Measurements from ENCODE around the gene IPO4. TPM values are rescaled to one million over a fixed set of nuclear protein-coding genes. Genes with fewer than 3 reads are reported as not detected.
"Not testable (repeated sequence)": the region's sequence is repeated elsewhere in the genome, so short reads cannot be mapped to it uniquely, and the experiment has no call there.

IPO4 gene
- total and polyA plus RNA-seq, 3 experiments from 2014 or later: 20.9 to 172 (median 164) TPM

- no peak overlapping the region for H3K27ac ChIP-seq (ENCODE audit: low read depth, low read length)
- POLR2A ChIA-PET: no interaction called here
- H3K4me3 ChIP-seq (ENCODE audit: low read length): no peak overlapping the region
- H3K36me3 ChIP-seq (ENCODE audit: insufficient read depth, low read length): no peaks in the 10 kb centered on the region
- H3K4me1 ChIP-seq (ENCODE audit: insufficient read depth, low read length): no peaks in the 10 kb centered on the region
- H3K9me3 ChIP-seq (ENCODE audit: low read length): no peaks in the 10 kb centered on the region
- H3K9me3 Mint-ChIP-seq: no peaks in the 10 kb centered on the region
- no peaks in the 10 kb centered on the region for H3K27me3 ChIP-seq (ENCODE audit: insufficient read depth, low read length, poor library complexity, severe bottlenecking)
- peaks cover 0 to 32% (median under 1%) of the 10 kb centered on the region in 3 donors for H3K36me3 Mint-ChIP-seq
- CTCF ChIA-PET: interaction anchor here (0.7 to 2.2 kb wide), 3 partner anchors 10 to 108 kb away, joined by 3 to 10 read pairs (median 3); partner anchors contain the start of gene TINF2
- DNase-seq: no peak
- H3K4me3 Mint-ChIP-seq: no peak overlapping the region
- H3K4me1 Mint-ChIP-seq: peaks cover 18 to 32% (median 23%) of the 10 kb centered on the region in 3 donors
- peak overlapping the region in 5 of 8 donors; percentile 4 to 31 (median 23) for H3K27ac Mint-ChIP-seq
- no peaks in the 10 kb centered on the region for H3K27me3 Mint-ChIP-seq
These were observed 36.0 kb upstream of the IPO4 start for GRCh38 chr14:24224618-24225071.

GRCh38 chr14:24222987-24223386 lies 34.4 kb upstream of the IPO4 start:
- H3K36me3 ChIP-seq (ENCODE audit: insufficient read depth, low read length); H3K9me3 ChIP-seq (ENCODE audit: low read length); H3K27ac Mint-ChIP-seq; H3K4me1 ChIP-seq (ENCODE audit: insufficient read depth, low read length); H3K4me3 ChIP-seq (ENCODE audit: low read length); H3K9me3 Mint-ChIP-seq; H3K27me3 Mint-ChIP-seq; H3K4me3 Mint-ChIP-seq; POLR2A ChIA-PET; H3K27ac ChIP-seq (ENCODE audit: low read depth, low read length); DNase-seq; H3K27me3 ChIP-seq (ENCODE audit: insufficient read depth, low read length, poor library complexity, severe bottlenecking): not testable (repeated sequence)
- Mint-ChIP-seq H3K36me3 (peaks cover 0 to 29% (median 5%) of the 10 kb centered on the region in 3 donors), H3K4me1 (peaks cover 18 to 30% (median 22%) of the 10 kb centered on the region in 3 donors)
- CTCF ChIA-PET: interaction anchor here (0.9 to 3.9 kb wide), 2 partner anchors 20 to 77 kb away, joined by 3 to 22 read pairs; partner anchors contain the start of genes NOP9 and TINF2

- Mint-ChIP-seq H3K36me3 (peaks cover 0 to 26% (median 9%) of the 10 kb centered on the region in 3 donors), H3K27ac (peak overlapping the region in 3 of 8 donors; percentile 24 to 79 (median 47)), H3K4me1 (peaks cover 13 to 25% (median 22%) of the 10 kb centered on the region in 3 donors), H3K4me3 (no peak overlapping the region), H3K27me3 (no peaks in the 10 kb centered on the region), H3K9me3 (no peaks in the 10 kb centered on the region)
- H3K9me3 ChIP-seq (ENCODE audit: low read length): no peaks in the 10 kb centered on the region
- no peak overlapping the region for H3K4me3 ChIP-seq (ENCODE audit: low read length)
- CTCF ChIA-PET: interaction anchor here (0.9 to 3.9 kb wide), 6 partner anchors 23 to 92 kb away, joined by 3 to 22 read pairs (median 4); partner anchors contain the start of genes IPO4, LTB4R and TINF2
- DNase-seq: no peak
- no peak overlapping the region for H3K27ac ChIP-seq (ENCODE audit: low read depth, low read length)
- no peaks in the 10 kb centered on the region for H3K36me3 ChIP-seq (ENCODE audit: insufficient read depth, low read length)
- no peaks in the 10 kb centered on the region for H3K27me3 ChIP-seq (ENCODE audit: insufficient read depth, low read length, poor library complexity, severe bottlenecking)
- POLR2A ChIA-PET: no interaction called here
- H3K4me1 ChIP-seq (ENCODE audit: insufficient read depth, low read length): peaks cover 13% of the 10 kb centered on the region
These were observed 30.9 kb upstream of the IPO4 start for GRCh38 chr14:24219521-24219920.

GRCh38 chr14:24219080-24219479 lies 30.5 kb upstream of the IPO4 start:
- Histone ChIP-seq H3K36me3 (ENCODE audit: insufficient read depth, low read length) (no peaks in the 10 kb centered on the region), H3K4me3 (ENCODE audit: low read length) (no peak overlapping the region), H3K27ac (ENCODE audit: low read depth, low read length) (no peak overlapping the region), H3K27me3 (ENCODE audit: insufficient read depth, low read length, poor library complexity, severe bottlenecking) (no peaks in the 10 kb centered on the region), H3K9me3 (ENCODE audit: low read length) (no peaks in the 10 kb centered on the region), H3K4me1 (ENCODE audit: insufficient read depth, low read length) (peaks cover 18% of the 10 kb centered on the region)
- Mint-ChIP-seq H3K4me3 (no peak overlapping the region), H3K36me3 (peaks cover 0 to 27% (median 9%) of the 10 kb centered on the region in 3 donors), H3K4me1 (peaks cover 16 to 26% (median 24%) of the 10 kb centered on the region in 3 donors), H3K27me3 (no peaks in the 10 kb centered on the region), H3K27ac (peak overlapping the region in 3 of 8 donors; percentile 24 to 28 (median 24)), H3K9me3 (no peaks in the 10 kb centered on the region)
- CTCF ChIA-PET: interaction anchor here (1.5 to 3.9 kb wide), 2 partner anchors 24 to 89 kb away, joined by 4 to 22 read pairs; partner anchors contain the start of gene TINF2
- DNase-seq: no peak
- POLR2A ChIA-PET: no interaction called here

- H3K27ac ChIP-seq (ENCODE audit: low read depth, low read length); H3K9me3 ChIP-seq (ENCODE audit: low read length); H3K27me3 ChIP-seq (ENCODE audit: insufficient read depth, low read length, poor library complexity, severe bottlenecking); H3K9me3 Mint-ChIP-seq; H3K4me3 Mint-ChIP-seq; DNase-seq; H3K4me3 ChIP-seq (ENCODE audit: low read length); H3K27me3 Mint-ChIP-seq; H3K36me3 ChIP-seq (ENCODE audit: insufficient read depth, low read length): not testable (repeated sequence)
- ChIA-PET CTCF (interaction anchor here (1.1 to 4.2 kb wide), 6 partner anchors 10 to 214 kb away, joined by 3 to 54 read pairs (median 10); partner anchors contain the start of genes LTB4R, LTB4R2 and TINF2), POLR2A (interaction anchor here (0.6 to 1.8 kb wide), 3 partner anchors 21 to 54 kb away, joined by 6 to 25 read pairs (median 18); partner anchors contain the start of genes TINF2 and TM9SF1)
- Mint-ChIP-seq H3K4me1 (peaks cover 32 to 45% (median 41%) of the 10 kb centered on the region in 3 donors), H3K36me3 (peaks cover 0 to 34% (median 9%) of the 10 kb centered on the region in 3 donors), H3K27ac (peak overlapping the region in 7 of 8 donors; percentile 95 to 100 (median 98))
- H3K4me1 ChIP-seq (ENCODE audit: insufficient read depth, low read length): peaks cover 31% of the 10 kb centered on the region
These were observed 28.3 kb upstream of the IPO4 start for GRCh38 chr14:24216876-24217275.

- CTCF ChIA-PET: interaction anchor here (0.8 to 4.2 kb wide), 24 partner anchors 10 to 215 kb away, joined by 3 to 54 read pairs (median 5); partner anchors contain the start of genes CBLN3, DHRS1, GMPR2 and IPO4
- no peaks in the 10 kb centered on the region for H3K9me3 ChIP-seq (ENCODE audit: low read length)
- POLR2A ChIA-PET: interaction anchor here (0.6 to 1.8 kb wide), 14 partner anchors 17 to 216 kb away, joined by 3 to 25 read pairs (median 4); partner anchors contain the start of genes DCAF11, DHRS1, EMC9 and IPO4
- DNase-seq: no peak
- H3K27me3 Mint-ChIP-seq: no peaks in the 10 kb centered on the region
- no peaks in the 10 kb centered on the region for H3K27me3 ChIP-seq (ENCODE audit: insufficient read depth, low read length, poor library complexity, severe bottlenecking)
- peak overlapping the region; percentile 87 to 97 (median 95) for H3K4me3 Mint-ChIP-seq
- H3K36me3 ChIP-seq (ENCODE audit: insufficient read depth, low read length): peaks cover 4% of the 10 kb centered on the region
- H3K4me1 Mint-ChIP-seq: peaks cover 37 to 51% (median 47%) of the 10 kb centered on the region in 3 donors
- peak overlapping the region; percentile 94 for H3K4me3 ChIP-seq (ENCODE audit: low read length)
- peaks cover 37% of the 10 kb centered on the region for H3K4me1 ChIP-seq (ENCODE audit: insufficient read depth, low read length)
- H3K36me3 Mint-ChIP-seq: peaks cover 4 to 39% (median 12%) of the 10 kb centered on the region in 3 donors
- H3K27ac ChIP-seq (ENCODE audit: low read depth, low read length): peak overlapping the region; percentile 97
- peak overlapping the region; percentile 95 to 100 (median 98) for H3K27ac Mint-ChIP-seq
- no peaks in the 10 kb centered on the region for H3K9me3 Mint-ChIP-seq
These were observed 27.7 kb upstream of the IPO4 start for GRCh38 chr14:24216345-24216699.

GRCh38 chr14:24215495-24216344 lies 27.1 kb upstream of the IPO4 start, which contains the start of gene MDP1:
MDP1 (minus strand) TSS chr14:24216066; CDS start chr14:24215955, 111 bp downstream.
- H3K9me3 Mint-ChIP-seq: no peaks in the 10 kb centered on the region
- Histone ChIP-seq H3K27me3 (ENCODE audit: insufficient read depth, low read length, poor library complexity, severe bottlenecking) (no peaks in the 10 kb centered on the region), H3K27ac (ENCODE audit: low read depth, low read length) (peak within 1 kb of the TSS; percentile 97), H3K4me3 (ENCODE audit: low read length) (peak within 1 kb of the TSS; percentile 94), H3K9me3 (ENCODE audit: low read length) (no peaks in the 10 kb centered on the region), H3K36me3 (ENCODE audit: insufficient read depth, low read length) (peaks cover 10% of the 10 kb centered on the region), H3K4me1 (ENCODE audit: insufficient read depth, low read length) (peaks cover 39% of the 10 kb centered on the region)
- CTCF ChIA-PET: interaction anchor here (0.6 to 4.2 kb wide), 28 partner anchors 9 to 215 kb away, joined by 3 to 54 read pairs (median 5); partner anchors contain the start of genes CBLN3, DHRS1, GMPR2 and IPO4
- peaks cover 5 to 44% (median 12%) of the 10 kb centered on the region in 3 donors for H3K36me3 Mint-ChIP-seq
- POLR2A ChIA-PET: interaction anchor here (0.6 to 1.8 kb wide), 14 partner anchors 17 to 216 kb away, joined by 3 to 25 read pairs (median 4); partner anchors contain the start of genes DCAF11, DHRS1, EMC9 and IPO4
- H3K4me1 Mint-ChIP-seq: peaks cover 38 to 54% (median 50%) of the 10 kb centered on the region in 3 donors
- peak within 1 kb of the TSS; percentile 87 to 97 (median 95) for H3K4me3 Mint-ChIP-seq
- H3K27me3 Mint-ChIP-seq: no peaks in the 10 kb centered on the region
- H3K27ac Mint-ChIP-seq: peak within 1 kb of the TSS; percentile 95 to 100 (median 98)
- DNase-seq: peak; percentile 76 to 92 (median 85)
